AG04449 (cell line): Measurements from ENCODE around the gene KLHL29.

Experiments used
- CTCF ChIA-PET: fragments of 350-600 bp; formaldehyde crosslinking; extraction: SDS; loops from one replicate; lab custom pipeline; 2021; ENCODE audit warnings: antibody characterized with exemption; lab: Yijun Ruan, JAX
- POLR2A ChIA-PET: fragments of 400-600, 350-600 bp; formaldehyde crosslinking; extraction: SDS; loops from one replicate; lab custom pipeline; 2020; ENCODE audit warnings: antibody characterized with exemption, inconsistent platforms; lab: Yijun Ruan, JAX
- DNase-seq: peaks from one replicate; pipeline ENCODE4 v3.0.0-alpha.2; 2010; ENCODE audit warnings: low read depth, low spot score
- H3K4me3 ChIP-seq: 2 replicates; pipeline ENCODE4 v1.5.1; 2011; ENCODE audit warnings: low read depth, mild to moderate bottlenecking, control low read depth, low read length
- TF ChIP-seq, protein P1 (sequence below): IDR thresholded peaks from one replicate; pipeline ENCODE4 v1.5.1; 2011; ENCODE audit warnings: mild to moderate bottlenecking, moderate library complexity, low read length, control low read depth, inconsistent platforms; ENCODE audit not compliant: insufficient read depth; ENCODE audit errors: missing control alignments

Gene KLHL29

DNA sequence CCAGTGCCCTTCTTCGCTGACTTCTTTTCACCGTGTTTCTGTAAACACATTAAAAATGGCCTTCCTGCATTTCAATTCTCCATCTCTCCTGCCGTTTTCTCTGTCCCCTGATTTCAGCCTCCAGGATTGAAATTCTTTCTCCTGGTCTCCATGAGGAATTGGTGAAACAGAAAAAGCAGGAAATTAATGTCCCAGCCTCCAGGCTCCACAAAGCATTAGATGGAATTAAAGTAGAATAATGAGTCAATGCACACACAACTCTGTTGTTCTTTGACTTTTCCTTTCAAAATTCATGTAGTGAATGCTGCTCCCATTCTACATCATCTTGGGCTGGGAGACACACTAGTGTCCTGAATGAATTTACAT, 209.5 kb downstream of the KLHL29 start:
- CTCF ChIA-PET = interaction anchor here (1.8 kb wide), 1 partner anchor 22 kb away, joined by 4 read pairs; no protein-coding TSS in a partner anchor
- TF ChIP-seq, protein P1, sequence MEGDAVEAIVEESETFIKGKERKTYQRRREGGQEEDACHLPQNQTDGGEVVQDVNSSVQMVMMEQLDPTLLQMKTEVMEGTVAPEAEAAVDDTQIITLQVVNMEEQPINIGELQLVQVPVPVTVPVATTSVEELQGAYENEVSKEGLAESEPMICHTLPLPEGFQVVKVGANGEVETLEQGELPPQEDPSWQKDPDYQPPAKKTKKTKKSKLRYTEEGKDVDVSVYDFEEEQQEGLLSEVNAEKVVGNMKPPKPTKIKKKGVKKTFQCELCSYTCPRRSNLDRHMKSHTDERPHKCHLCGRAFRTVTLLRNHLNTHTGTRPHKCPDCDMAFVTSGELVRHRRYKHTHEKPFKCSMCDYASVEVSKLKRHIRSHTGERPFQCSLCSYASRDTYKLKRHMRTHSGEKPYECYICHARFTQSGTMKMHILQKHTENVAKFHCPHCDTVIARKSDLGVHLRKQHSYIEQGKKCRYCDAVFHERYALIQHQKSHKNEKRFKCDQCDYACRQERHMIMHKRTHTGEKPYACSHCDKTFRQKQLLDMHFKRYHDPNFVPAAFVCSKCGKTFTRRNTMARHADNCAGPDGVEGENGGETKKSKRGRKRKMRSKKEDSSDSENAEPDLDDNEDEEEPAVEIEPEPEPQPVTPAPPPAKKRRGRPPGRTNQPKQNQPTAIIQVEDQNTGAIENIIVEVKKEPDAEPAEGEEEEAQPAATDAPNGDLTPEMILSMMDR = no peak
- DNase-seq = no peak
- POLR2A ChIA-PET = no interaction called here
- no peak overlapping the region for H3K4me3 ChIP-seq

DNA sequence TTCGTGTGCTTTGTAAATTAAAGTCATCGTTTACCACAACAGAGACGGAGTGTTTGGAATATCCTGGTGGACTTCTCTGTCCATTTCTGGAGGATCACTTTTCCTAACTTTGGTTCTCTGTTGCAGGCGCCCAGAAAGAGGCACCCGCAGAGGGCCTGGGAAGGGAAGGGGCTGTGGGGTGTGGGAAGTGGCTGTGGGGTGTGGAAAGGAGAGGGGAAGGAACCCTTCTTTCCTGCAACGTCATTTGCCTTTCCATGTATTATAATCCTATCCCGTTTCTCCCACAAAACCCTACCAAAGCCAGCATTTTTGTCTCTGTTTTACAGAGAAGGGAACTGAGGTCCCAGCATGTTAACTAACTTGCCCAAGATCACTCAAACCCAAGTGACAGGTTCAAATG, 210.0 kb downstream of the KLHL29 start:
- ChIA-PET CTCF (interaction anchor here (1.0 to 1.8 kb wide), 2 partner anchors 22 to 26 kb away, joined by 3 to 4 read pairs; no protein-coding TSS in a partner anchor), POLR2A (no interaction called here)
- TF ChIP-seq, protein P1 = no peak
- DNase-seq = no peak
- H3K4me3 ChIP-seq = no peak overlapping the region

DNA sequence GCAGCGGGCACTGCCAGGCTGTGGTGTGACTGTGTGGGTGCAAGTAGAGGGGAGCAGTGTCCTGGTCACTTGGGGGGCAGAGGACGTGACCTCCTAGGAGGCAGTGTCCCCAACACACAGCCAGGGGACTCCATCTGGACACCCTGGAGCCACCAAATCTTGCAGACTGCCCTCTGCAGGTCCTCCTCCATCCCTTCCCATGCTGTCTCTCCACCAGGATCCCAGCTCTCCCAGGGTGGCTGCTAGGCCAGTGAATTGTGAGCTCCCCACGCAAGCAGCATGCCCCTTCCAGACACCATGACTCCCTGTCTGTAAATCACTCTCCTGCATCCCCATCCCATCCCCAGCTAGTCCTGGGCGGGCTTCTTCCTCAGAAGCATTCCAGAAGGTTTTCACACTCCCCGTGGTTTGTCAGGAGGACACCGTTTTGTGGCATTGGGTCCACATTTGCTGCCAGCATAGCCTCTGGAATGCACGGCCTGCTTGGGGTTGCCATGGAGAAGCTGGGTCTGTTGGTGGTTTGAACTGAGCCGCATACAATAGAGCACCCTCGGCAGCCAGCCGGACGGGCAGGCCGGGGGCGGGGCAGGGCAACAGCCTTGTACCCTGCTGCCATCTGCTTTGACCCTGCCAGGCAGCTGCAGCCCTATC, 210.7 kb downstream of the KLHL29 start:
- no peak overlapping the region; the same call in 1 of the 2 replicates for H3K4me3 ChIP-seq
- CTCF ChIA-PET = interaction anchor here (1.0 kb wide), 1 partner anchor 26 kb away, joined by 3 read pairs; no protein-coding TSS in a partner anchor
- DNase-seq = peak; percentile 58
- TF ChIP-seq, protein P1 = peak; percentile 11
- POLR2A ChIA-PET = interaction anchor here (1.1 kb wide), 1 partner anchor 184 kb away, joined by 4 read pairs; no protein-coding TSS in a partner anchor

DNA sequence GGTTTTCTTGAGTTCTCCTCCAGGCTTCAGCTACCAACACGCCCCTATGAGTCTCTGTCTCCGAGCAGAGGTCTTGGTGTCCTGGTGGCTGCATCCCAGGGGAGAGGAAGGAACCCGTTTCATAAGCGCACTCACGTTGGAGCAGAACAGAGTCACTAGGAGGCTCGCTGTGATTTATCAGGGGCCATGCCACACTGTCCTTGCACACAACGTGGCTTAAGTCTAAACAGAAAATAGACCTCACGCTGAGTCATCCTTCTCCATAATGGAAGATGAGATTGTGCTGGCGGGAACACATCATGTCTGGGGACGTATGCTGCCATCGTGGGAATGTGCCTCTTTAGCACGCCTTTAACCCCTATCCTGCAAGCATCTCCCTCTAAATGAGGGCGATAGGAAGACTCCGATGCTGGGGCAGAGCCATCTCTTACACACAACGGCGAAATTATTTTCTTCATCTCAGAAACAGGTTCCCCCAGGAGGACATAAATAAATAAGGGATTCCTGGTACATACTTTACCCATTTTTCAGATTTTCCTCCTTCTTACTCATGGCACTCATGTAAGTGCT, 211.4 kb downstream of the KLHL29 start:
- ChIA-PET POLR2A (interaction anchor here (1.1 kb wide), 1 partner anchor 185 kb away, joined by 4 read pairs; no protein-coding TSS in a partner anchor), CTCF (interaction anchor here (1.0 kb wide), 1 partner anchor 25 kb away, joined by 3 read pairs; no protein-coding TSS in a partner anchor)
- TF ChIP-seq, protein P1 = no peak
- H3K4me3 ChIP-seq = no peak overlapping the region; the same call in 1 of the 2 replicates
- no peak for DNase-seq

DNA sequence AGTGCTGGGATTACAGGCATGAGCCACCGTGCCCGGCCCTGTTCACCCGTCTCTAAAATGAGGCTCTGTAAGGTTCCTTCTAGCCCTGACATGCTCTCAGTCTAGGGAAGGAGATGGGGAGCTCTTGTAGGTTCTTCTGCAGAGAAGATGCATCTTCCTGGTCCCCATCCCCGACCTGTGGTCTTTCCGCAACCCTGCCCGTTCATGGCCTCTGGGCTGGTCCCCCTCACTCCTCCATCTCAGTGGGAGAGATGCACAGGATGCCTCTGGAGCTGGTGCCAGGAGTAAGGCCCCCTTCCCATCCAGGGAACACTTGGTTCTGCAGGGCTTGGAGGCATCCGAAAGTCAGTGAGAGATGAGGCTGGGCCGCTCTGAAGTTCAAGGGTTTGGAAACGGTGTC, 212.7 kb downstream of the KLHL29 start:
- DNase-seq = no peak
- TF ChIP-seq, protein P1 = no peak
- ChIA-PET POLR2A (no interaction called here), CTCF (no interaction called here)
- H3K4me3 ChIP-seq = no peak overlapping the region

DNA sequence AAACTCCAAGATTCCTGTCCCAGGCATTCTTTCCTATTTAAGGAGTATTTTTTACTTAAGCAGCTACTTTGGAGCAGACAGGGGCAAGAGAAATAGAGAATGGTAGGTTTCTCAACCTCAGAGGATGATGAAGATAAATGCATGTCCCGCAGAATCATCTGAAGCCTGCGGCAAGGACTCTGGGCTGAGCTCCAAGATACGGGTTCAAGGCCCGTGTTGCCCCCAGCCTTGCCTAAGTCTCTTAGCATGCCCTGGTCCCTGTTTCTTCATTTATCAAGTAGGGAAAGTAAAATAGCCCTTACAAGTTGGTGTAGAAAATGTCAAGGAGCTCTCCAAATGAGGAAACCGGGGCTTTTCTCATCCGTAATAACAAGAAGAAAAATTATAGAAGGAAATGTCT, 214.0 kb downstream of the KLHL29 start:
- CTCF ChIA-PET = interaction anchor here (1.0 to 3.0 kb wide), 2 partner anchors 14 to 19 kb away, joined by 4 to 13 read pairs; no protein-coding TSS in a partner anchor
- POLR2A ChIA-PET = no interaction called here
- DNase-seq = no peak
- TF ChIP-seq, protein P1 = no peak
- H3K4me3 ChIP-seq = no peak overlapping the region
